ENCODE data around the gene SCAMP1. TPM values are rescaled to one million over a fixed set of nuclear protein-coding genes. Genes with fewer than 3 reads are reported as not detected.

The SCAMP1 gene
- total and polyA plus RNA-seq, 2 of the 8 experiments (the other 6 are each of a cell fraction or from before 2014, with no cell fraction given): 18.6 to 55.9 TPM

DNA sequence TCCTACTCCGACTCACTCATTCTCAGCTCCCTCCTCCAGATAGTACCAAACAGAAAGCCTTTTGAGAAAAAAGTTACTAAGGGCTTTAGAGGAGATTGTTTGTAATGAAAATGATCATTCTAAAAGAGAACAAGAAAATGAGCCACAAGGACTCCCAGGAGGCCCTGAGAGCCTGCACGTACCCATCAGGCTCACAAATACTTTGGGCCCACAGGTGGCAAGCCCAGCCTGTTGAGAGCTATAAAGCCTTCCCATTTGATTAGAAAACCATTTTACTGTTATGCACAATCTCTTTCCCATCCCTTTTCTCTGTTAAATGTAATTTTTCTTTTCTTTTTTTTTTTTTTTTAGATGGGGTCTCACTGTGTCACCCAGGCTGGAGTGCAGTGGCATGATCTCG is 152.0 kb downstream of the SCAMP1 start (continued):
- TF ChIP-seq MAFK (IDR thresholded peaks at IDR 0.05; ENCODE audit: low read depth, low read length): no peak
- no peak for TF ChIP-seq MAX (IDR thresholded peaks at IDR 0.05)
- no peak for TF ChIP-seq TAF1 (IDR thresholded peaks at IDR 0.05; ENCODE audit: low read depth, low read length)
- no peak for TF ChIP-seq ZNF274 (IDR thresholded peaks at IDR 0.05; ENCODE audit: borderline replicate concordance, extremely low read depth, low read length)
- no peak for TF ChIP-seq HDAC6 (IDR thresholded peaks at IDR 0.05; ENCODE audit: low read depth, low read length)
